HG03520 (cell line): ENCODE results near the gene PTPN5.

Experiments
- ATAC-seq: cut with Tn5 transposase; IDR thresholded peaks from one replicate; pipeline ENCODE4 v1.9.1; 2021; ENCODE audit warnings: mild to moderate bottlenecking, moderate library complexity; ENCODE audit not compliant: unreplicated experiment

PTPN5 gene

GRCh38 chr11:18773681-18774080 is 17.9 kb downstream of the PTPN5 start:
- ATAC-seq, result no peak

DNA sequence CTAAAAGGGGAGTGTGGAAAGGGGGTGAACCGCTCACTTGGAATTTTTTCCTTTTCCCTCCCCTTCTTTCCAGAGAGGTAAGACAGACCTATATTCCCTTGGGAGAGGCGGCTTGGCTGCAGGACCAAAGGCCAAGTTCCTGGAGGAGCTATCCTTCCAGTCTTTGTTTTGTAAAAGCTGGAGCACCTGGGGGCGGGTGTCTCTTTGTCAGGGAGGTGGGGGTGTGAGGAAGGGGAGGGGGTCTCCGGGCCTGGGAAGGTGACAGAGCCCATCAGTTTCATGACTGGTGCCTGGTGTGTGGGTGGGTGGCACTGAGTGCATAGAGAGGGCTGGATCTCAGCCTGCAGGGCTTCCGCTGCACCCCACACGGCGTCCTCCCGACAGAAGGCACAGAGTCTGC is 18.5 kb downstream of the PTPN5 start:
- ATAC-seq, result no peak

DNA sequence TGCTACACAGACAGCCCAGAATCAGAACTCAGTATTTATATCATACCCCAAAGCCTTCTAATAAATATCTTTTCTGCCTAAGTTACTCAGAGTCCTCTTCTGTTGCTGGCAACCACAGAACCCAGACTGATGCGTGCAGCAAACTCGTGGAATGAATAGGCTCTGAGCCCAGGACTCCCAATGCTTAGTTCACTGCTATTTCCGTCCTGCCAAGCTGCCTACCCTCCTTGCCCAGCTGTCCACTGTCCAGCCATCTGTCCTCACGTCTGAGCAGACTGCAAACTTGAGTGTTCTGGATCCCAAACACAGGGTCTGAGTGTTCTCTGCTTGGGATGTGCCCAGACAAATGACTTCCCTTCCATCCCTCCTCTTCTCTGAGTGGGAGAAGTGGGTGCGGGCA is 19.4 kb downstream of the PTPN5 start:
- ATAC-seq, result no peak

GRCh38 chr11:18771266-18772035 is 20.1 kb downstream of the PTPN5 start:
- ATAC-seq, result no peak

- no peak for ATAC-seq
These were observed 21.0 kb downstream of the PTPN5 start for GRCh38 chr11:18770479-18771125.

DNA sequence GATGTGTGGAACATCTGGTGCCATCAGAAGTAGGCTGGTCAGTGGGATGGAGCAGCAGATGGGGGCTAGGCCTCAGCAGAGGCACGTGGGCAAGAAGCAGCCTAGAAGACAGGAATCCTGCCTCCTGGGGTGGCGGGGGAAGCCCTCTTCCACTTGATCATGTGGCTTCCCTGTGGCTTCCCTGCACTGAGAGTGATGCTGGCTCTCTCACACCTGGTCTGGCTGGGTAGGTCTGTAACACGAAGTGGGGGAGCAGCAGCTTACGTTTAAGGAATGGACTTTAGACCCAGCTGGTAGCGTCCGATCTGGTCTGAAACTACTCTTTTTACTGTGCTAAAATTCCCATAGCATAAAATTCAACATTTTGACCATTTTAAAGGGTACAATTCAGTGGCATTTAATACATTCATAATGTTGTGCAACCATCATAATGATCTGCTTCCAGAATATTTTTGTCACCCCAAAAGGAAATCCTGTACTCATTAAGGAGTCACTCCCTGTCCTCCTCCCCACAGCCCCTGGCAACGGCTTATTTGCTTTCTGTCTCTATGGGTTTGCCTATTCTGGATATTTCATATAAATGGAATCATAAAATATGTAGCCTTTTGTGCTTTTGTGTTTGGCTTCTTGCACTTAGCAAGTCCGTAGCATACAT is 21.7 kb downstream of the PTPN5 start:
- no peak for ATAC-seq

GRCh38 chr11:18768978-18769377 is 22.6 kb downstream of the PTPN5 start:
- no peak for ATAC-seq

DNA sequence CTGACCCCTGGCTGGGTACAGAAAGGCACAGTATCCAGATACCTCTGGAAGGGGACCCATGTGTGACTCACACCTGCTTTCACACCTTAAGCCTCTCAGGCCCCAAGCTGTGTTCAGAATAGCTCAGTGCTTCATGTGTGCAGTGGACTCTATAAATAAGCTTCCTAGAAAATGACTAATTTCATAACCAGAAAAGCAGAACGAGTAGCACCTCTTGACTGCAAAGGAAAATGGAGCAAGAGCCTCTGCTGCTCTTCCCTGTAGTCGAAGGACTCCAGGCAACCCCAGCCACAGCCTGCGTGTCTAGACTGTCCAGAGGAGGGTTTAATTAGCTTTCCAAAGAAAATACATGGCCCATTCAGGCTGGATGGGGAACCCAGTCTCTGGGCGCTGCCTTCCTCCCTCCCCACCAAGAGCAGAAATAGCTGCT is 23.1 kb downstream of the PTPN5 start:
- peak; percentile 90 for ATAC-seq

DNA sequence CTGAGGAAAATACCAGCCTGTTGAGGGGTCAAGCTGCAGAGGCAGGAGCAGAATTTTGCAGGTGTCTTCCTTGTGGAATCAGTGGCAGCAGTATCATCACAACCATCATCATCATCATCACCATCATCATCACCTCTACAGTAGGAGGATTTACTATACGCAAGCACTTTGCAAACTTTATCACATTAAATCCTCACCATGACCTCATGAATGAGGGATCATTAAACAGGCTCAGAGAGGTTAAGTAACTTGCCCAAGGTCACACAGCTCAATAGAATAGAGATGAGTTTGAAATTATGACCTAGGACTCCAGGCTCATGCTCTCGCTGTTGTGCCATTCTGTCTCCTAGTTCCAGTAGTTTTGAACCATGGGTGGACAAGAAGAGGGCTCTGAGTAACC is 25.6 kb downstream of the PTPN5 start:
- ATAC-seq, result no peak

DNA sequence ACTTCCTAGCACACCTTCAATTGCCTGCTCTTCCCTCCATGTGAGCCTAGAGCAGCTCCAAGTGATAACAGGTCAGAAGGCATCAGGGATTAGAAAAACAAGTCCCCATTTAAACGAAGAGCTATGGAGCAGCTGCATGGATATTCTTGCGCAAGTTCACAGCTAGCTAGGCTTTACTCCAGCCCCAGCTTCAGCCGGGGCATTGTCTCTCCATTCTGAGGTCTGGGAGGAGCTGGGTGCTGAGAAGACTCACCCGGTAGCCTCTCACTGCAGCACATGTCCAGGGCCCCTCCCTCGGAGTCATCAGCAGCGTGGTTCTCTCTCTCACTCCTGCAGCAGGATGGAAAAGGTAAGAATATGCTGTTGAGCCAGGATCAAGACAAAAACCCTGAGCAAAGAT is 26.0 kb downstream of the PTPN5 start:
- no peak for ATAC-seq

- no peak for ATAC-seq
These were observed 29.9 kb downstream of the PTPN5 start for GRCh38 chr11:18761741-18762140.

- no peak for ATAC-seq
These were observed 30.5 kb downstream of the PTPN5 start for GRCh38 chr11:18761144-18761543.

DNA sequence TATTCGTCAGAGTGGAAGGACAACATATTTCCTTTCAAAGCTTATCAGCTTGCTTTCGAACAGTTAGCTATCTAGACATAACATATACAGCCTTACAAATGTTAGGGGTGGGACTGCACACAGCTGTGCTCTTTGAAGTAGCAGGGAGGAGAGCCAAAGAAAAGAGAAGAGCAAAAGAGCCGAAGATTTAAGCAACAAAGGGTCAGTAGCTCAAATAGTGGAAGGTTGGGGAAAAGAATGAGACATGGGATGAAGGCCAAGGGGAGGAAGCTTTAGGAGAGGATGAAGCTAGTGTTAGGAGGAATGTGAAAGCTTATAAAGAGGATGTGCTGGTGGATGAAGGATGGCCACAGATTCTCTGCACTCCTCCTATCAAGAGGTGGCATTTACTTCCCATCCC is 33.8 kb downstream of the PTPN5 start:
- ATAC-seq, result no peak

DNA sequence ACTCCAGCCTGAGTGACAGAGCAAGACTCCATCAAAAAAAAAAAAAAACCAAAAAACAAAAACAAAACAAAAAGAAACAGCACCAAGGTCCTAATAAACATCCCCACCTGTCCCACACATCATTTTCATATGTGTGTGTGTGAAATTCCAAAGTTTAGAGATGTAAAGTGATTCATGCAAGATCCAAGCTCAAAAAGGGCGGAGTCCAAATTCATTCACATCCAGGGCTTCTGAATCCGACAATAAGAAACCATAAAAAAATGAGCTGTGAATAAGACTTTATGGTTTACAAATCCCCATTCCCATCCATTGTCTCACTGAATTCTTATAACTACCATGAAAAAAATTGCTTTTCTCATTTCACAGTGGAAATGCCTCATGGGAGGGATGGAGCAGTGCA is 34.7 kb downstream of the PTPN5 start:
- no peak for ATAC-seq

DNA sequence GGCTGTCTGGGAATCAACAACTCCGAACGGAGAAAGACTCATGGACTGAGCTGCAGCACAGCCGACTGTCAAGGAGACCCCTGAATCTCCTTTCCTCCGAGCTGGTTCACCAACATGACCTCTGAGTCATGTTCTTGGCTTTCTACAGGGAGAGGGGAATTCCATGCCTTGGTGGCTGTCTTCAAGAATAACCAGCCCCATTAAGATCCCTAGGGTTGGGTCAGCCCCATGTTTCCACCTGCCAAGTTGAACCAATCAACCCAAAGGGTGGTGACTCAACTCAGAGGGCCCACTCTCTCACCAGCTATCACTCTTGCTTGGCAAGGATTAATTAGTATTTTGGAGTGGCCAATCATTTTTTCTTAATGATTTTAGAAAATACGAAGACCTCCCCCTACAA is 37.3 kb downstream of the PTPN5 start:
- ATAC-seq, result no peak

DNA sequence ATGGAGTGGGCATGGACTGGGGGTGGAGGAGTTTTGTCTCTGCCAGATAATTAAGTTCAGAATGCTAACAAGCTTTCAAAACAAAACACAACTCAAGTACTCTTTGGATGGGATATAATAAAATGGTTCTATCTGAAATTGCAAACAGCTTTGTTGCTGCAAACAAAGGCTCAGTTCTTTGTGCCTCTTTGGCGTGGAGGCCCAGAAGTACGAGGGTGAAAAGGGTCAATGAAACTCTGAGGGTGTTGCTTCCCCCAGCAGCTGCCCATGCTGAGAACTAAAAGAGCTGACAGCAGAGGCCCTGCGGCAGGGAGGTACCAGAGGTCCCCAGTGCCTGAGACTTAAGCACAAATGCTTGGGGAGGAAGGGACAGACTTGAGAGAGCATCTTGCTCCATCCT is 39.1 kb downstream of the PTPN5 start:
- ATAC-seq, result no peak

DNA sequence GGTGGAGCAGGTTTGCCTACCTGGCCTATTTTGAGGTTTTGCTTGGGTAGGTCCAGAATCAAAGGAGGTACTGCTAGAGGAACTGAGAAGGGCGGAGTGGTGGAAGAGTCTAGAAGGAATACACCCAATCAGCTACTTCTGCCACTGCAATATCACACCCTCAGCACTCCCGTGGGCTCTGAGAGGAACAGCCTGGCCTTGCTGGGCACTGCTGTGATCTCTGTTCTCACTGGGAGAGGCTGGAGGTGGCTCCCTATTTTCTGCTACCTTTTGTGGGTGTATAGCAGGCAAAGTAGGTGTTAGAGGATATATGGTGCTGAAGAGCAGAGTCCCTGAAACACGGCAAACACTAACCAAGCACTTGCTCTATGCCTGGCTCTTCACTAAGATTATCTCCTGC is 40.7 kb downstream of the PTPN5 start:
- ATAC-seq, result no peak

DNA sequence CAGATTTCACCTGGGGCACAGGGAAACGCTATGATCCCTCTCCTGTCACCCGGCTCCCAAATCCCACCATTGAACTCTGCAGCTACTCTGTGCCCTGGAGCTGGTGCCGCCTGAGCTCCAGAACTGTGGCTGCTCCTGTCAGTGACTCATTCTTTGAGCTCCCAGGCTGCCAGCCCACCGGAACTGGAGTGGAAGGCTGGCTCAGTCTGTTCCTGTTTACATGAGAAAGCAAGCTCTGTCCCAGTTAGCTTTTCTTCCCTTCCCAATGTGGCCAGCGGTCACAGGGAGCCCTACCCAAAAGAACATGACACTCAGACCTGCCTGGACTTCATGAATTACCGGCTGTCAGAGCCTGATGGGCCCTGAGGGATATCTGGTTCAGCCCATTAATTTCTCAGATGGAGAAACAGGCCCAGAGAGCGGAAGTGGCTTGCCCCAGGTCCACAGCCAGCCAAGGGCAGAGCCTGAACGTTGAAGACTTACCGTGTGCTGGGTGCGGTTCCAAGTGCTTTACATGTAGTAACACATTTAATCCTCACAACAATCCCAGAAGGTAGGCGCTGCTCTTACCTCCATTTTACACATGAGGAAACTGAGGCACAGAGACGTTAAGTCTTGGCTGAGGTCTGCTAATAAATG is 41.8 kb downstream of the PTPN5 start:
- no peak for ATAC-seq

GRCh38 chr11:18748766-18749365 is 42.7 kb downstream of the PTPN5 start:
- no peak for ATAC-seq

GRCh38 chr11:18745251-18745650 is 46.3 kb downstream of the PTPN5 start:
- no peak for ATAC-seq

DNA sequence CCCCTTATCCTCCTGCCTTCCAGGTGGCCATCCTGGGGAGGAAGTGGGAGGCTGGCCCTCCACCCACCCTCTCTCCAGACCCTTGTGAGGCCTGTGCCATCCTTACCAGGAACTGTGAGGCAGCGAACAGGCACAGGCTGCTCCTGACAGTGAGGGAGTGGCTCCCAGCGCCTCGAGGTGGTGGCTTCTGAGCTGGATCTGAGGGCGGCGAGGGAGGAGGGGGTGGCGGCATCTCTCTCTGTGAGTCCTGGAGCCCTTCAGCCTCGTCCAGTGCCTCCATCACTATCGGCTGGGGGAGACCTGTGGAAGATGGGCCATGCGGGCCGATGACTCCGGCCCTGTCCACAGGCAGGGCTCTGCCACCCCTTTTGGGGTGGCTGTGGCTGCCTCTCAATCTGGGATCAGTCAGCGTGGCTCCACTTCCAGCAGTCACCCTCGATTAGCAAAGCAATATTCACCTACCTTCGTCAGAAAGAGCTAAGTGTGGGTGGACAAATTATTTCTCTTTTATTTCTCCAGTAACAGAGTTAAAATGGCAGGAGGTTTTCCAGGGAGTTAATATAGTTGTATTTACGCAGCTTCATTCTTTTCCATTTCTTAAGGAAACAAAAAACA is 47.6 kb downstream of the PTPN5 start:
- no peak for ATAC-seq
